Stimulated activated CD4-positive, alpha-beta T cell treated with anti-CD3 and anti-CD28 coated beads, Interleukin-1b, Interleukin-23, amount 100 ng/mL, for 4 hours (primary cell): Measurements from ENCODE around the gene NEK8.

Experiments used
- DNase-seq, 2 donors: peaks; one replicate each; pipeline ENCODE4 v3.0.0-alpha.2; 2020; ENCODE audit warnings: low read depth in 2 of 2

NEK8 gene

GRCh38 chr17:28744972-28745785 is 16.6 kb downstream of the NEK8 start:
- no peak for DNase-seq

GRCh38 chr17:28745786-28746411 is 17.3 kb downstream of the NEK8 start:
- no peak for DNase-seq

- no peak for DNase-seq
These were observed 18.0 kb downstream of the NEK8 start for GRCh38 chr17:28746611-28747050.

- DNase-seq = no peak
These were observed 18.6 kb downstream of the NEK8 start for GRCh38 chr17:28747051-28747691.

GRCh38 chr17:28747801-28748750 is 19.5 kb downstream of the NEK8 start:
- no peak for DNase-seq

- no peak for DNase-seq
These were observed 20.4 kb downstream of the NEK8 start for GRCh38 chr17:28748852-28749515.

- DNase-seq = no peak
These were observed 21.1 kb downstream of the NEK8 start for GRCh38 chr17:28749516-28750177.

- peak; percentile 81 for DNase-seq
These were observed 21.8 kb downstream of the NEK8 start for GRCh38 chr17:28750178-28751047.

- no peak for DNase-seq
These were observed 23.2 kb downstream of the NEK8 start for GRCh38 chr17:28751600-28752366.

- DNase-seq = no peak
These were observed 26.9 kb downstream of the NEK8 start for GRCh38 chr17:28755486-28755885.

GRCh38 chr17:28756049-28756804 is 27.6 kb downstream of the NEK8 start:
- DNase-seq = no peak

- DNase-seq = no peak
These were observed 30.0 kb downstream of the NEK8 start for GRCh38 chr17:28758411-28759121.

- no peak for DNase-seq
These were observed 30.8 kb downstream of the NEK8 start for GRCh38 chr17:28759256-28759865.

- DNase-seq = no peak
These were observed 32.3 kb downstream of the NEK8 start for GRCh38 chr17:28760601-28761562.

- DNase-seq = no peak
These were observed 34.7 kb downstream of the NEK8 start for GRCh38 chr17:28763137-28763799.
